GM19324 (cell line): ENCODE data around the gene FUBP3.

Source experiments
- ATAC-seq: cut with Tn5 transposase; IDR thresholded peaks from one replicate; pipeline ENCODE4 v1.9.1; 2021; ENCODE audit warnings: mild to moderate bottlenecking, moderate library complexity; ENCODE audit not compliant: unreplicated experiment, low FRiP score

The FUBP3 gene

GRCh38 chr9:130633336-130634190, 54.2 kb downstream of the FUBP3 start:
- no peak for ATAC-seq

GRCh38 chr9:130634191-130634768, 54.9 kb downstream of the FUBP3 start:
- ATAC-seq = no peak

GRCh38 chr9:130634801-130635200, 55.4 kb downstream of the FUBP3 start:
- ATAC-seq = no peak

GRCh38 chr9:130635306-130635705, 55.9 kb downstream of the FUBP3 start:
- no peak for ATAC-seq

GRCh38 chr9:130635721-130636647, 56.6 kb downstream of the FUBP3 start:
- no peak for ATAC-seq

GRCh38 chr9:130636648-130637020, 57.3 kb downstream of the FUBP3 start:
- no peak for ATAC-seq

GRCh38 chr9:130638284-130639123, 59.1 kb downstream of the FUBP3 start:
- no peak for ATAC-seq

- ATAC-seq = no peak
Observed at GRCh38 chr9:130639124-130639765, 59.9 kb downstream of the FUBP3 start.

GRCh38 chr9:130639866-130640555, 60.6 kb downstream of the FUBP3 start:
- ATAC-seq = no peak

- ATAC-seq = no peak
Observed at GRCh38 chr9:130640681-130641080, 61.3 kb downstream of the FUBP3 start.

GRCh38 chr9:130642926-130643325, 63.5 kb downstream of the FUBP3 start:
- ATAC-seq = no peak

- no peak for ATAC-seq
Observed at GRCh38 chr9:130651221-130651620, 71.8 kb downstream of the FUBP3 start.

- ATAC-seq = no peak
Observed at GRCh38 chr9:130651752-130652151, 72.4 kb downstream of the FUBP3 start.

- no peak for ATAC-seq
Observed at GRCh38 chr9:130654879-130655278, 75.5 kb downstream of the FUBP3 start.

- no peak for ATAC-seq
Observed at GRCh38 chr9:130658893-130659698, 79.7 kb downstream of the FUBP3 start.

GRCh38 chr9:130659699-130660248, 80.4 kb downstream of the FUBP3 start:
- ATAC-seq = no peak

- no peak for ATAC-seq
Observed at GRCh38 chr9:130660326-130660682, 80.9 kb downstream of the FUBP3 start.
